ENCODE measurements around the gene DHX15.
"Not testable (repeated sequence)": the region's sequence is repeated elsewhere in the genome, so short reads cannot be mapped to it uniquely, and the experiment has no call there.

Gene DHX15

GRCh38 chr4:24510091-24510490 lies 74.3 kb downstream of the DHX15 start:
- in situ Hi-C loops (cut with HindIII; ENCODE audit: low pct_ligation_motif_present, low pct_unique_long_range_greater_than_20kb, low sequenced_read_pairs) = no loop called here
- DNase-seq = no peak

- no peak for DNase-seq
- in situ Hi-C loops (cut with HindIII; ENCODE audit: low pct_ligation_motif_present, low pct_unique_long_range_greater_than_20kb, low sequenced_read_pairs) = no loop called here
Measured at GRCh38 chr4:24508541-24508940, 75.8 kb downstream of the DHX15 start.

GRCh38 chr4:24507439-24507838 lies 76.9 kb downstream of the DHX15 start:
- in situ Hi-C loops (cut with HindIII; ENCODE audit: low pct_ligation_motif_present, low pct_unique_long_range_greater_than_20kb, low sequenced_read_pairs) = no loop called here
- no peak for DNase-seq

GRCh38 chr4:24503090-24503489 lies 81.3 kb downstream of the DHX15 start:
- in situ Hi-C loops (cut with HindIII; ENCODE audit: low pct_ligation_motif_present, low pct_unique_long_range_greater_than_20kb, low sequenced_read_pairs); DNase-seq: not testable (repeated sequence)

- in situ Hi-C loops (cut with HindIII; ENCODE audit: low pct_ligation_motif_present, low pct_unique_long_range_greater_than_20kb, low sequenced_read_pairs) = no loop called here
- no peak for DNase-seq
Measured at GRCh38 chr4:24497221-24497620, 87.1 kb downstream of the DHX15 start.

- in situ Hi-C loops (cut with HindIII; ENCODE audit: low pct_ligation_motif_present, low pct_unique_long_range_greater_than_20kb, low sequenced_read_pairs) = no loop called here
- no peak for DNase-seq
Measured at GRCh38 chr4:24496597-24496996, 87.8 kb downstream of the DHX15 start.

GRCh38 chr4:24495388-24495787 lies 89.0 kb downstream of the DHX15 start:
- no peak for DNase-seq
- in situ Hi-C loops (cut with HindIII; ENCODE audit: low pct_ligation_motif_present, low pct_unique_long_range_greater_than_20kb, low sequenced_read_pairs) = no loop called here

- in situ Hi-C loops (cut with HindIII; ENCODE audit: low pct_ligation_motif_present, low pct_unique_long_range_greater_than_20kb, low sequenced_read_pairs) = no loop called here
- no peak for DNase-seq
Measured at GRCh38 chr4:24489870-24490269, 94.5 kb downstream of the DHX15 start.

GRCh38 chr4:24488399-24489164 lies 95.8 kb downstream of the DHX15 start:
- DNase-seq = peak; percentile 59
- in situ Hi-C loops (cut with HindIII; ENCODE audit: low pct_ligation_motif_present, low pct_unique_long_range_greater_than_20kb, low sequenced_read_pairs) = no loop called here

GRCh38 chr4:24482871-24483270 lies 101.5 kb downstream of the DHX15 start:
- in situ Hi-C loops (cut with HindIII; ENCODE audit: low pct_ligation_motif_present, low pct_unique_long_range_greater_than_20kb, low sequenced_read_pairs) = no loop called here
- DNase-seq = no peak

- in situ Hi-C loops (cut with HindIII; ENCODE audit: low pct_ligation_motif_present, low pct_unique_long_range_greater_than_20kb, low sequenced_read_pairs) = no loop called here
- DNase-seq = peak; percentile 5
Measured at GRCh38 chr4:24477919-24478318, 106.4 kb downstream of the DHX15 start.
